CD4-positive, alpha-beta T cell treated with Interleukin-17A for 1 hour (primary cell): ENCODE data around the gene GPR68.
"Not testable (repeated sequence)": the region's sequence is repeated elsewhere in the genome, so short reads cannot be mapped to it uniquely, and the experiment has no call there.

Experiments
- DNase-seq: peaks from one replicate; pipeline ENCODE4 v3.0.0-alpha.2; 2020

Gene GPR68

GRCh38 chr14:91252871-91253794 is 8.6 kb upstream of the GPR68 start:
- peak; percentile 62 for DNase-seq

- no peak for DNase-seq
Measured at GRCh38 chr14:91250912-91251311, 6.4 kb upstream of the GPR68 start.

GRCh38 chr14:91249841-91250616 is 5.5 kb upstream of the GPR68 start:
- DNase-seq, result peak; percentile 75

GRCh38 chr14:91246051-91246852 is 1.7 kb upstream of the GPR68 start:
- DNase-seq, result peak; percentile 91

- not testable (repeated sequence) for DNase-seq
Measured at GRCh38 chr14:91245616-91246015, 1.1 kb upstream of the GPR68 start.

GRCh38 chr14:91245029-91245428 is 525 bp upstream of the GPR68 start:
- DNase-seq, result peak; percentile 85

GRCh38 chr14:91243074-91243471 is 1.4 kb downstream of the GPR68 start:
- no peak for DNase-seq

- DNase-seq, result no peak
Measured at GRCh38 chr14:91242635-91243034, 1.9 kb downstream of the GPR68 start.

- peak; percentile 61 for DNase-seq
Measured at GRCh38 chr14:91241863-91242262, 2.6 kb downstream of the GPR68 start.

- no peak for DNase-seq
Measured at GRCh38 chr14:91238661-91239060, 5.8 kb downstream of the GPR68 start.

- DNase-seq, result no peak
Measured at GRCh38 chr14:91238085-91238484, 6.4 kb downstream of the GPR68 start.

GRCh38 chr14:91237219-91237618 is 7.3 kb downstream of the GPR68 start:
- no peak for DNase-seq

- no peak for DNase-seq
Measured at GRCh38 chr14:91235841-91236240, 8.7 kb downstream of the GPR68 start.

GRCh38 chr14:91234791-91235114 is 9.8 kb downstream of the GPR68 start:
- DNase-seq, result no peak

- no peak for DNase-seq
Measured at GRCh38 chr14:91233936-91234790, 10.3 kb downstream of the GPR68 start.

- DNase-seq, result no peak
Measured at GRCh38 chr14:91232603-91233002, 11.9 kb downstream of the GPR68 start.

- DNase-seq, result no peak
Measured at GRCh38 chr14:91232052-91232451, 12.5 kb downstream of the GPR68 start.

- no peak for DNase-seq
Measured at GRCh38 chr14:91231446-91231845, 13.1 kb downstream of the GPR68 start.

- DNase-seq, result peak; percentile 50
Measured at GRCh38 chr14:91230397-91231035, 14.0 kb downstream of the GPR68 start.

GRCh38 chr14:91229743-91230200 is 14.7 kb downstream of the GPR68 start:
- peak; percentile 85 for DNase-seq

- no peak for DNase-seq
Measured at GRCh38 chr14:91229005-91229382, 15.5 kb downstream of the GPR68 start.
